Large intestine (tissue), 12 donors: ENCODE results near the gene CACTIN. TPM values are rescaled to one million over a fixed set of nuclear protein-coding genes. Genes with fewer than 3 reads are reported as not detected.

Source experiments
- DNase-seq, 2 donors: peaks; one replicate each; pipeline versions ENCODE4 v3.0.0 to v3.0.0-alpha.2; 2013
- H3K27ac ChIP-seq: one replicate; pipeline ENCODE4 v1.5.1; 2013; ENCODE audit warnings: low read length
- H3K27me3 ChIP-seq: 2 replicates; pipeline ENCODE4 v1.6.1; 2013; ENCODE audit warnings: low read length; ENCODE audit not compliant: control insufficient read depth, insufficient read depth
- H3K36me3 ChIP-seq: 2 replicates; pipeline ENCODE4 v1.6.1; 2013; ENCODE audit warnings: low read length; ENCODE audit not compliant: control insufficient read depth, insufficient read depth
- H3K4me1 ChIP-seq: one replicate; pipeline ENCODE4 v1.6.1; 2013; ENCODE audit warnings: low read length; ENCODE audit not compliant: control insufficient read depth, insufficient read depth
- H3K4me3 ChIP-seq: one replicate; pipeline ENCODE4 v1.5.1; 2013; ENCODE audit warnings: low read length
- H3K9me3 ChIP-seq: one replicate; pipeline ENCODE4 v1.6.1; 2013; ENCODE audit warnings: mild to moderate bottlenecking, low read depth, low read length, moderate library complexity; ENCODE audit not compliant: control insufficient read depth
- WGBS: methylation state at CpG from one replicate; pipeline ENCODE4 v1.1.5; 2013; ENCODE audit warnings: low lambda C conversion rate; ENCODE audit not compliant: insufficient coverage; 5-methylcytosine and 5-hydroxymethylcytosine counted together
- long read RNA-seq, 11 donors: transcript quantifications; one replicate each; lab custom pipeline, GENCODE V29; 2026
- polyA plus RNA-seq: library from polyadenylated mRNA; unstranded; fragments of 120-200 nt; gene quantifications from one replicate; pipeline ENCODE4 v1.2.1, GENCODE V29; 2013

CACTIN gene
- 17.5 TPM for polyA plus RNA-seq
- long read RNA-seq, donor 1, partial matches to known transcripts = 0 of 1 reads
- long read RNA-seq, donor 1, other reads (novel, unspliced or antisense) = 0 of 1 reads
- long read RNA-seq, donor 2, partial matches to known transcripts = 0 of 5 reads
- long read RNA-seq, donor 2, other reads (novel, unspliced or antisense) = 0 of 5 reads
- long read RNA-seq, donor 3 = 0 reads
- long read RNA-seq, donor 4 = 0 reads
- long read RNA-seq, donor 5, partial matches to known transcripts = 0 of 1 reads
- long read RNA-seq, donor 5, other reads (novel, unspliced or antisense) = 0 of 1 reads
- long read RNA-seq, donor 6, partial matches to known transcripts = 0 of 4 reads
- long read RNA-seq, donor 6, other reads (novel, unspliced or antisense) = 0 of 4 reads
- long read RNA-seq, donor 7, partial matches to known transcripts = 0 of 3 reads
- long read RNA-seq, donor 7, other reads (novel, unspliced or antisense) = 0 of 3 reads
- long read RNA-seq, donor 8, transcript CACTIN-209 (1 exons, 2,283 nt) = major isoform, 7 of 8 reads
- long read RNA-seq, donor 8, partial matches to known transcripts = 0 of 8 reads
- long read RNA-seq, donor 8, other reads (novel, unspliced or antisense) = 0 of 8 reads
- long read RNA-seq, donor 9, partial matches to known transcripts = 0 of 3 reads
- long read RNA-seq, donor 9, other reads (novel, unspliced or antisense) = 0 of 3 reads
- long read RNA-seq, donor 10, partial matches to known transcripts = 0 of 3 reads
- long read RNA-seq, donor 10, other reads (novel, unspliced or antisense) = 0 of 3 reads
- long read RNA-seq, donor 11 = 0 reads

DNA sequence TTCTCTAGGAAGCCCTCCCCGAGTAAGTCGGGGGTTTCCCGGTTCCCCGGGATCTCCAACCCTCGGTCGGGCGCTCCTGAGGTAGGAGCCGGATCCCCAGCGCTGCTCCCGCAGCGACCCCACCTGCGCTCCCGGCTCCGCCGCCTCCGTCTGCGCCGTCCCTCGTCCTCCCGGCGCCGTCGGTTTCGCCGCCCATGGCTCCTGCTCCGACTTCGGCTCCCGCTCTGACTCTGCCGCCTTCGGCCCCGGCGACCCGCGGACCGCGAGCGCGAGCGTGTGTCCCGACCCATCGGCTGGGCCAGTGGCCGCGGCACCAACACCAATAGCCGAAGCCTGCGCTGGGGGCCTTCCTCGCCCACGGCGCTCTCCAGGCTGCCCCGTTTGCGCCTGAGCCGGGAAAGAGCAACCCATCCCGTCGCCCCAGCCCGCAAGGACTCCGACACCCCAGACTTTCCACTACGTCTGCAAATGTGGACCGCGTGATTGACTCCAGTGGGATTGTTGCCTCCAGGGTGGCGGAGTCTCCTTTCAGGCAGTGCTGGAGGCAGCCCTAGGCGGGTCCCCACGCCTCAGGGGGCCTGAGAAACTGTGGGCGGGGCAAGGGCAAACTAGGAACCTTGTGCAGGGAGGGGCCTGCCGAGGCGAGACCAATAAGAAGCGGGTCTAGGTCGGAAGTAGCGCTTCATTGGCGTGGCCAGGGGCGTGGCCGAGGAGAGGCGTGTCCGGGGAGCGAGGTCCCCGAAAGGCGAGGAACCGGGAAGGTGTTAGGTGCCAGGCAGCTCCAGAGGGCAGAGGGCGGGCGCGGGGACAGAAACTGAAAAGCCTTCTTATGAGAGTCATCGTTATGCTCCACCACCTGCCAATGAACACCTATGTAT, at the start of gene CACTIN:
CACTIN (minus strand) TSS at position 318 of the 878 bp plus-strand sequence; CDS start at position 290, 28 bp downstream.
- DNase-seq = peak; percentile 99
- no CpG with 5 or more reads among the region's 80 CpGs for WGBS
- Histone ChIP-seq H3K4me3 (peak within 1 kb of the TSS; percentile 83), H3K4me1 (peaks cover 9% of the 10 kb centered on the region), H3K27me3 (no peaks in the 10 kb centered on the region), H3K36me3 (peaks cover 17% of the 10 kb centered on the region), H3K9me3 (no peaks in the 10 kb centered on the region), H3K27ac (peak within 1 kb of the TSS; percentile 98)

DNA sequence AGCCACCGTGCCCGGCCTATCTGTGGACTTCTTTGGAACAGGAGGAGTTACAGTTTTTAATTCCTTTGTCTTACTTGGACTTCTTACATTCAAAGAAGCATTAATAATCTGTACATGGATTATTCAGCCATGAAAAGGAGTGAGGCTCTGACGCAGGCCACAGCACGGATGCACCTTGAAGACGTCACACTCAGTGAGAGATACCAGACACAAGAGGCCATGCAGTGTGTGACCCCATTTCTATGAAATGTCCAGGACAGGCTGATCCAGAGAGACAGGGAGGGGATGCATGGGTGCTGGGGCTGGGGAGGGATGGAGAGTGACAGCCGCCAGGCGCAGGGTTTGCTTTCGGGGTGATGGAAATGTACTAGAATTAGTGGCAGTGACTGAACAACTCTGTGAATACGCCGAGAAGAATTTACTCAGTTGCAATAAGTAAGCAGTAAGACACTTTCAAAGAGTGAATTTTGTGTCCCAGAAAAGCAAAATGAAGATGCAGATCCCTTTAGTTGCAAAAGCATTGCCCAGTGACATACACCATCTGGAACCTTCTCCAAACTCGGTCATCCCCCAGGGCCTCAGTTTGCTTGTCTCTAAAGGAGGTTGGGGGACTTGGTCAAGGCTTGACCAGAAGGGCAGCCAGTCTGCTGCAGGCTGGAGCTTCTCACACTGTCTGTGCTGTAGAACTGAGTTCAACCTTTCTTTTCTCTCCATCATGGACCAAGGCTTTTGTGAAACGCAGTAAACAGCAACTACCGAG, 48.4 kb upstream of the CACTIN start:
- Histone ChIP-seq H3K27ac (no peak overlapping the region), H3K9me3 (peaks cover 7% of the 10 kb centered on the region), H3K27me3 (no peaks in the 10 kb centered on the region), H3K4me1 (peaks cover 11% of the 10 kb centered on the region), H3K36me3 (peaks cover 8% of the 10 kb centered on the region), H3K4me3 (no peak overlapping the region)
- no CpG with 5 or more reads among the region's 13 CpGs for WGBS
- DNase-seq = no peak

DNA sequence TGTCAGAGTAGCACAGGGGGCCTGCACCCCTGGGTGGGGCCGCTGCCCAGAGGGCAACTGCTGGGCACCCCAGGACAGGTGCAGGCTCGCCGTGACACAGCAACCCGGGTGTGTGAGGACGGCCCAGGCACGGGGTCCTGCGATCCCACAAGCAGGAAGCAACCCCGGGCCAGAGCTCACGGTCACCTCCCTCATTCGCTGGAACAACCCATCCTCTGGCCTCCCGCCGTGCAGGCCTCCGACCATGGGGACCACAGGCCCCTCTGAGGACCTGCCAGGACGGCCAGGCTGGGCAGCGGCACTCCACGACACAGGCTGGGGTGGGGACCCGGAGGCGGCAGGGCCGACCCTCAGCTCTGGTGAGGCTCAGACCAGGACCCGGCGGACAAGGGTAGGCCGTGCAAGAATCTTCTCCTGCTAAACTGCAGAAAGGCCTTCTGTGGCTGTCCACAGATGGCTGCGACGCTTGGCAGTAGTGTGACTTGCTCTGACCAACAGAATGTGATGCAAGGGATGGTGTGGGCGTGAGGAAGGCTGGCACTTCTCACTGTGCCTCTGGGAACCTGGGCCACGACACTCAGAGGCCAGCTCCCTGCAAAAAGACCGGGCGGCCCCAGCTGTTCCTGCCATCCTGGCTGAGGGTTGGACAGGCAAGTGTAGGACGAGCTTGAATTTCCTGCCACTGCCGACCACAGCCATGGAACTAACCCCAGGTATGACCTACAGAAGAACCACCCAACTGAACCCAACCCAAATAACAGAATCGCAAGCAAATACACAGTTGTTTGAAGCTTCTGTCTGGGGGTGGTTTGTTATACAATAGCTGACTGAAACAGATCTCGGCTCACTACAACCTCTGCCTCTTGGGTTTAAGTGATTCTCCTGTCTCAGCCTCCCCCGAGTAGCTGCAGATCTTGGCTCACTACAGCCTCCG, 47.2 kb upstream of the CACTIN start:
- H3K36me3 ChIP-seq = peaks cover 6% of the 10 kb centered on the region
- no peak overlapping the region for H3K4me3 ChIP-seq
- H3K9me3 ChIP-seq = peaks cover 7% of the 10 kb centered on the region
- H3K27me3 ChIP-seq = no peaks in the 10 kb centered on the region
- H3K4me1 ChIP-seq = peaks cover 20% of the 10 kb centered on the region
- no peak for DNase-seq
- no CpG with 5 or more reads among the region's 34 CpGs for WGBS
- no peak overlapping the region for H3K27ac ChIP-seq

DNA sequence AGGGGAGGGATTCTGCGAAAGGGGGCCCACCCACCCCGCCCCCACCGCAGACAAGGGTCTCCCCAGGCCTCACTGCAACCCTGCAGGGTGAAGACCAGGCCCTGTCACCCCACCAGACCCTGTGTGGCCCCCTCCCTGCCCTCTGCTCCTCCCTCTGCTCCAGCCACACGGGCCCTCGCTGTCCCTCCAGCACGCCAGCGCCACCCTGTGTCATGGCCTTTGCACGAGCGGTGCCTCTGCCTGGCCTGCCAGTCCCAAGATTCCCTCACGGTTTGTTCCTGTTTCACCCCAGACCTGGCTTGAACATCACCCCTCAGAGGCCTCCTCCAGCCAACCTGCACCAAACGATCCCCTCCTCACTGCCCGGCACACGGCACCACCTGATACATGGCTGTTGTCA, 46.4 kb upstream of the CACTIN start:
- Histone ChIP-seq H3K9me3 (peaks cover 7% of the 10 kb centered on the region), H3K36me3 (peaks cover 6% of the 10 kb centered on the region), H3K4me1 (peaks cover 27% of the 10 kb centered on the region), H3K27ac (no peak overlapping the region), H3K27me3 (no peaks in the 10 kb centered on the region), H3K4me3 (no peak overlapping the region)
- no peak for DNase-seq
- no CpG with 5 or more reads among the region's 13 CpGs for WGBS

DNA sequence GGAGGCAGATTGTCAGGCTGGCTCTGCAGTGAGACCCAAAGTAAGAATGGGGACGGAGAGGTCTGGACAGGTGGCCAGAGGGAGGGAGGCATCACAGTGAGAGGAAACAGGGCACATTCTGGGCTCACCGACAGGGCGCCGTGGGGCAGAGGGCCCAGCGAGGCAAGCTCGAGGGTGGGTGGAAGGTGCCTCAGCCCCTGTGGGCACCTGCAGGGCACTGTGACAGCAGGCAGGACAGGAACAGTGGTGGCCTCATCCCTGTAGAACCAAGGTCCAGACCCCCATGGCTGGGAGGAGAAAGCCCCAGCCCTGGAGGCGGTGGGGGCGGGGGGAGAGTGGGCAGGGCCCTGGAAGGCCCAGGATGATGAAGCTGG, 46.0 kb upstream of the CACTIN start:
- peaks cover 32% of the 10 kb centered on the region for H3K4me1 ChIP-seq
- WGBS = no CpG with 5 or more reads among the region's 8 CpGs
- no peak for DNase-seq

DNA sequence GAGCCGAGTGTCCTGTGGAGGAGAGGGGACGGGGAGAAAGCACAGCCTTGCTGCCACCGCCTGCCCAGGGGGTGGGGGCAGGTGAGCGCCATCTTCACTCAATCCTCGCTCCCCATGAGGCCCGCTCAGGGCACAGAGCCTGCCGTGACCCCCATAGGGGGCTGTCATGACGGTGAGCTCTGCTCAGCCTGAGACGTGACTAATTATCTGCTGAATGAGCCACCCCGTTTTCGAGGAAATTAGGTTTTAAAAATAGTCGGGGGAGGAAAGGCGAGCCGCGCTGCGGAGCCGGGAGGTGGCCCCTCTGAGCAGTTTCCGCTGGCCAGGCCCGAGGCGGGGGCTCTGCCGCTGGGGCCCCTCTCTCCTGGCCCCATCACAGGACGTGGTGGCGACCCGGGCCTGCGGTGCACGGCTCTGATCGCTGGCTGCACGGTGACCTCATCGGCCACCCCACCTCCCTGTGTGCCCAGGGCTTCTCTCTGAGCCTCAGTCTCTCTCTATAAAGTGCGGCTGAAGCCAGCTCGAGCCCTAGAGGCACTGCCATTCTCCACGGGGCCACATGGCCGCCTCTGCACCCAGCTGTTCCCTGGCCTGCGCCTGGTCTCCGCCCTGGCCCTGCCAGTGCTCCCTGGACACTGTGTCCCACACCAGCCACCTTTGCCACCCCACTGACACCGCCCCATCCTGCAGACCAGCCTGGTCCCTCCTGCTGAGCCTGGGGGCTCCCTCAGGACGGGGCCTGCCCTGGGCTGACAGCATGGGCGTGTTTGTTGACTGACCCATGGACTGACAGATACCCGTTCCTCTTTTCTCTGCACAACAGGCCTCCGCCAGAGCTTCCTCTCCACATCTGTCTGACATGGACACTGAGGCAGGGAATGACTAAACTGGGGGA, 45.3 kb upstream of the CACTIN start:
- WGBS = no CpG with 5 or more reads among the region's 40 CpGs

More for the DNA sequence above, 46.0 kb upstream of the CACTIN start:
- H3K9me3 ChIP-seq = peaks cover 7% of the 10 kb centered on the region
- H3K36me3 ChIP-seq = peaks cover 6% of the 10 kb centered on the region
- no peaks in the 10 kb centered on the region for H3K27me3 ChIP-seq
- H3K4me3 ChIP-seq = no peak overlapping the region
- no peak overlapping the region for H3K27ac ChIP-seq

DNA sequence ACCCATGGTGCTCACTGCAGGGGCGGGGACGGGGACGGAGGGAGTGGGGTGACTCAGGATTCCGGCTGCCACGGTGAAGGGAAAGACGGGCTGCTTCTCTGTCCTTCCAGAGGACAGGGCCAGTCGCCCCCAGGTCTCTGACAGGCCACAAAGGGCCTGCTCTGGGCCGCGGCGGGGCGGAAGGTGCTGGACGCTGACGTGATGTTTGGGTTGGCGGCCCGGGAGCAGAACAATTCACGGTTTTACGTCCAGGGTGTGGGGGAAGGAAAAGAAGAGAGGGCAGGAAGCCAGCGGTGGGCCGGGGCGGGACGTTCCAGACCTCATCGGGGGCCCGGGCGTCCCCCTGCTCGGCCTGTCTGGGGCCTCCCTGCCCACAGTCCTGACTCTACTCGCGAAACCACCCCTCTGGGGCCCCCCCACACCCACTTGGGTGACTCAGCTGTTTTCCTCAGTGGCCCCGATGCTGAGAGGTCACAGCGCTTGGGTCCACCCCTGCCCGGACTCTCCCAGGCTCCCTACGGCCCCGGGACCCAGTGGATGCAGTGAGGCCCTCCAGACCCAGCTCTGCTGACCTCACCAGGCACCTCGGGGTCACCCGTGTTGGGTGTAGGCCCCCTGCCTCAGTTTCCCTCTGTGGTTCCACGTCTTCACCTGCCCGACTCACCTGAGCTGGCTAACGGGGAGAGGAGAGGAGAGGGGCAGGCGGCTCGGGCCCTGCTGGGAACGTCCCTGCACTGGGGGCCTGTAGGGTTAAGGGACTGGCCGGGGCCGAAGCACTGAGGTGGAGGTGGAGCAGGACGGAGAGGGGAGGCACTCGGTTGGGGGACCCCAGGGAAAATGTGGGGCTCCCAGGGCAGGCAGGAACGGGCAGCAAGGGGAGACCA, 44.4 kb upstream of the CACTIN start:
- DNase-seq = peak; percentile 38 to 50
- Histone ChIP-seq H3K36me3 (peaks cover 12% of the 10 kb centered on the region), H3K27ac (peak overlapping the region; percentile 68), H3K9me3 (peaks cover 7% of the 10 kb centered on the region), H3K4me3 (no peak overlapping the region), H3K27me3 (no peaks in the 10 kb centered on the region), H3K4me1 (peaks cover 40% of the 10 kb centered on the region)
- no CpG with 5 or more reads among the region's 45 CpGs for WGBS

More for the DNA sequence above, 45.3 kb upstream of the CACTIN start:
- Histone ChIP-seq H3K27ac (peak overlapping the region; percentile 68), H3K9me3 (peaks cover 7% of the 10 kb centered on the region), H3K4me1 (peaks cover 36% of the 10 kb centered on the region), H3K36me3 (peaks cover 11% of the 10 kb centered on the region), H3K27me3 (no peaks in the 10 kb centered on the region), H3K4me3 (no peak overlapping the region)
- no peak for DNase-seq
